ENCODE results near the gene DPP9.
"Not testable (repeated sequence)": the region's sequence is repeated elsewhere in the genome, so short reads cannot be mapped to it uniquely, and the experiment has no call there.

DPP9 gene

GRCh38 chr19:4738734-4739133, 15.1 kb upstream of the DPP9 start:
- peak; percentile 15 for DNase-seq

GRCh38 chr19:4737955-4738600, 14.4 kb upstream of the DPP9 start:
- DNase-seq: no peak

- DNase-seq: no peak
Observed at GRCh38 chr19:4733755-4734345, 10.2 kb upstream of the DPP9 start.

GRCh38 chr19:4732680-4733114, 9.1 kb upstream of the DPP9 start:
- peak; percentile 64 for DNase-seq

- peak; percentile 31 for DNase-seq
Observed at GRCh38 chr19:4730740-4731171, 7.1 kb upstream of the DPP9 start.

- no peak for DNase-seq
Observed at GRCh38 chr19:4728871-4729270, 5.2 kb upstream of the DPP9 start.

GRCh38 chr19:4722671-4723594, 709 bp downstream of the DPP9 start:
- DNase-seq: peak; percentile 65

- DNase-seq: no peak
Observed at GRCh38 chr19:4721196-4721595, 2.4 kb downstream of the DPP9 start.

- DNase-seq: no peak
Observed at GRCh38 chr19:4720037-4720700, 3.5 kb downstream of the DPP9 start.

- no peak for DNase-seq
Observed at GRCh38 chr19:4719499-4719866, 4.2 kb downstream of the DPP9 start.

GRCh38 chr19:4717966-4718701, 5.5 kb downstream of the DPP9 start:
- no peak for DNase-seq

GRCh38 chr19:4717191-4717965, 6.3 kb downstream of the DPP9 start:
- peak; percentile 87 for DNase-seq

- no peak for DNase-seq
Observed at GRCh38 chr19:4715529-4716221, 8.0 kb downstream of the DPP9 start.

GRCh38 chr19:4715178-4715528, 8.5 kb downstream of the DPP9 start:
- DNase-seq: not testable (repeated sequence)

GRCh38 chr19:4714016-4714415, 9.6 kb downstream of the DPP9 start:
- DNase-seq: no peak

GRCh38 chr19:4713384-4713951, 10.2 kb downstream of the DPP9 start:
- peak; percentile 99 for DNase-seq

- DNase-seq: no peak
Observed at GRCh38 chr19:4712771-4713170, 10.9 kb downstream of the DPP9 start.

- DNase-seq: no peak
Observed at GRCh38 chr19:4711211-4711610, 12.4 kb downstream of the DPP9 start.

GRCh38 chr19:4710281-4710600, 13.4 kb downstream of the DPP9 start:
- no peak for DNase-seq

GRCh38 chr19:4709440-4710280, 14.0 kb downstream of the DPP9 start:
- DNase-seq: peak; percentile 32

All from EL (cell line).